Stomach (tissue), 4 donors: ENCODE measurements around the gene MAMDC2.

Source experiments
- CTCF ChIP-seq, 7 experiments: fragments of 450-650 bp in 4 of 7; fragments of 200-600 bp in 3 of 7; sonication (generic) in 3 of 7; IDR thresholded peaks; one replicate each; pipeline ENCODE4 v1.5.1; 2016 to 2019; ENCODE audit warnings: antibody characterized with exemption in 7 of 7, control low read depth in 2 of 7, mild to moderate bottlenecking in 1 of 7
- EP300 ChIP-seq: sonication (generic); formaldehyde crosslinking; IDR thresholded peaks from one replicate; pipeline ENCODE4 v1.6.1; 2017; ENCODE audit warnings: antibody characterized with exemption
- POLR2A ChIP-seq, 4 donors: fragments of 450-650 bp; IDR thresholded peaks; one replicate each; pipeline ENCODE4 v1.6.1; 2016; ENCODE audit warnings: antibody characterized with exemption in 4 of 4, control low read depth in 2 of 4, mild to moderate bottlenecking in 1 of 4, moderate library complexity in 1 of 4
- POLR2AphosphoS5 ChIP-seq, 3 donors: sonication (generic); formaldehyde crosslinking; IDR thresholded peaks; one replicate each; pipeline ENCODE4 v1.6.1; 2016; ENCODE audit warnings: antibody characterized with exemption in 3 of 3

DNA sequence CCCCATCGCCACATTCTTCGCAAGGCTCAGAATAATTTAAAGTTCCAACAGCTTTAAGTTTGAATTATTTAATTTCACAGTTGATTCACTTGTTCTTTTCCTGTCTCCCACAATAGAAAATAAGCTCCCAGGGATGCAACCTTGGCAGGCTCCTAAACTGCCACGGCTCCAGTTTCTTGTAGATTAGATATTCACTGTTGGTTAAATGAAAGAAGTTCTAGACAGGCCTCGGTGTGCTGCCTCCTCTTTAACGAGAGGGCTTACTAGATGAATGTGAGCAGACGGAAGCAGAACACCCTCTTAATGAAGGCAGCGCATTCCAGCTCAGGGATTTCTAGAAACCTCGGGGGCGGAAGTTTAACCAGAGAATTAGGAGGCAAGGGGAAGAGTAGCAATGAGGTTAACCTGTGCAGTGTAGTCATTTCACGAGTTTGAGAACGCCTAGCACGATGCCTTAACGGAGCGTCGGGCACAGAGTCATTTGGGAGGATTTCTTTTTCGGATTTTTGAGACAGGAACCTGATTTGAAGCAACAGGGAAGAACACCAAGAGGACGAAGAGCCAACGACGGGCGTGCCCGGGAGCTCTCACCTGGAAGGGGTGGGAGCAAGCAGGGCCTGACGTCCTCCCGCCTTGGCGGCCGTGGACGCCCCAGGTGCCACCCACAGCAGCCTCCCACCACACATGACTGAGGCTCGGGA is 214.5 kb downstream of the MAMDC2 start:
- TF ChIP-seq POLR2A (IDR thresholded peaks at IDR 0.05) (no peak), CTCF (IDR thresholded peaks at IDR 0.05) (no peak), EP300 (no peak), POLR2AphosphoS5 (IDR thresholded peaks at IDR 0.05) (no peak)
